GF-D8 (cell line): ENCODE data around the gene ARHGEF10L.

Experiments used
- DNase-seq: peaks from one replicate; lab custom pipeline; 2025; lab: John Stamatoyannopoulos, UW

The ARHGEF10L gene

DNA sequence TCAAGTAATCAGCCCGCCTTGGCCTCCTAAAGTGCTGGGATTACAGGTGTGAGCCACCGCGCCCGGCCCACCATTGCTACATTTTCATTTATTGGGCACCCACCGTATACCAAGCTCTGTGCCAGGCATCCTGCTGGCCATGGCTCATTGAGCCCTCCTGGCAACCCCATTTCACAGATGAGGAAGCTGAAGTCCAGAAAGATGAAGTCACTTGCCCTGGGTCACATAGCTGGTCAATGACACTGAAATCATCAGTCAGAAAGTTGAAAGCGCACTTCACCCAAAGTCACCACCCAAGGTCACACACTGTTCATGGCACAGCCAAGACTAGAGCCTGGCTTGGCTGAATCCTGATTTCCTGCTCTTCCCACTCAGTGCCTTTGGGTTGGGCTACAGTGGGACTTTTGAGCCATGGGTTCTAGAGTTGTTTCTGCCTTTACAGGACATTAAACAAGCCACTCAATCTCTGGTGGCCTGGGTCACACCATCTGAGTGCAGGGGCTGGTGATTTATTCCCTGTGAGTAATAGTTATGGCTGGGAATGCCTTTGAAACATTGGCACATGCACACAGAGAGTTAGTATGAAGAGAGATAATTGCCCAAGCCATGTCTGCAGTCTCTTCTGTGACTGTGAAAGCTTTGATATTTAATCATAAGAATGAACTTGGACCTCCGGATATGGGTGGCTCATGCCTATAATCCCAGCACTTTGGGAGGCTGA lies 16.0 kb upstream of the ARHGEF10L start:
- DNase-seq: no peak

DNA sequence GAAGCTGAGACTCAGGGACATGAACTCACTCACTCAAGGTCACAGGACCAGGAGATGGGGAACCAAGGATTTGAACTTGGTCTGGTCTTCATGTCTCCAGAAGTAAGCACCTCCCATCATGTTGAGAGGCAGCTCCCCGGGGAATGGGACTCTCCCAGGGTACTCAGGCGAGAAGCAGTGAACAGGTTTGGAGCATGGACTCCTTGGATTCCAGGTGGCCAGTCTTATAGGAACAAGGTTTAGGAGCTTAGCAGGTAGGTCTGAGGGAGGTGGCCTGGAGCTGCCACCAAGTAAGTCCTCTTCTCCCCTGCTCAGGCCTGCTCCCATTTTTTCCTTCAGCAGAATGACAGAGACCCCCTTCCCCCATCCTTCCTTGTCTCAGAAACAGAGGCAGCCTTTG lies 14.9 kb upstream of the ARHGEF10L start:
- DNase-seq: no peak

DNA sequence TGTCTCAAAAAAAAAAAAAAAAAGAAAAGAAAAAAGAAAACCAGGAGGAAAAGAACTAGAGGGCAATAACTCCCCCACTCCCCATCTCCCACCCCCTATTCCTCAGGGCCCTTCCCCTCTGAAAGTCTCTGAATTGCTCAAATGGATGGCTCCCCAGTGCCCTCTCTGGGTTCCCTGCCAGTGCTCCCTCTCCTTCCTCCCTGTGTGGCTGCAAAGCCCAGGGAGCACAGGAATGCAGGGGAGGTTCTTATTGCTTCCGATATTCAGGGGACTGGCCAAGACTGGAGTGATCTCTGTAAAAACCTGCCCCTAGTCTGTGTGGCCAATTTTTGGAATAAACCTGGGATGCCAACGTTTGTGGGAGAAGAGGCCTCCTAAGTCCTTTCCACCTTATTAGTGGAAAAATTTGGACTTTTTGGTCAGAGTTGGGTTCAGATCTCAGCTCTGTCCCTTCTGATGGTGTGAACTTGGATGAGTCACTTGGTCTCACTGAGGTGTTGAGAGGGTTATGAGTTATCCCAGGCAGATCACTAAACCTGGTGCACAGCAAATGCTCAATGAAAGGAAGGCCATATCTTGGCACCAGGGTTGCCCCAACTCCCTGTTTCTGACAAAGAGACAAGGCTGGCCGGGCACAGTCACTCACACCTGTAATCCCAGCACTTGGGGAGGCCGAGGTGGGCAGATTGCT lies 13.4 kb upstream of the ARHGEF10L start:
- no peak for DNase-seq

DNA sequence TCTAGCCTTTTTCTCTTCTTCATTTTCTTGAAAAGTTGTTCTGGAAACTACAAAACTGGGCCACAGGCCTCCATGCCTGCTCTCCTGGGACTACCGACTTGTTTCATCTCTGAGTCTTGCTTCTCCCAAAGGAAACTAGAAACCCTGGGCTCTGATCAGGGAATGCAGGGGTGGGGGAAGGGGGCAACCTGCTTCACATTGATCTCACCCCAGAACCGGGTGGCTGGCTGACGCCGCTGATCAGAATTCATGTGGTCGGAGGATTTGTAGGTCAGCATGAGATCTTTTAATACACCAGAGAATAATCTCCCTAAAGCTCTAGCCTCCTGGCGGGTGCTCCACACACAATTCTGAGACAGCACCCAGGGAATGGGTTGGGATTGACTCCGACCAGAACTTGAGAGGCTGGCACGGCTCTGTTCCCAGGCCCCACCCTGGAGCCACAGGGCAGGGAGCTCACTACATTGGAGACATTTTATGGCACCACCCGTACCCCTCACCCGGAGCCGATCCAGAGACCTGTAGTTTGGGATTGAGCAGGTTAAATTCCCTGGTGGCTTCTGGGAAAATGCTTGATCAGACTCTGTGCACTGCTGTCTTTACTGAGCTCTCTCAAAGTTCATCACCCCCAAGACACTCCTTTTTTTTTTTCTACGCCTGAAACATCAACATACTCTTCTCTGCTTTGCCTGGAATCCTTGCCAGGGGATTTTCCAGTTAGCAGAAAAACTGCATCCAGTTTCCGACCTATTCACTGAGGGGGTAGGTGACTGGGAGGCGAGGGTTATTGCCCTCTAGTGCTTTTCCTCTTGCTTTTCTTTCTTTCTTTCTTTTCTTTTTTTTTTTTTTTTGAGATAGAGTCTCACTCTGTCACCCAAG lies 12.2 kb upstream of the ARHGEF10L start:
- no peak for DNase-seq

DNA sequence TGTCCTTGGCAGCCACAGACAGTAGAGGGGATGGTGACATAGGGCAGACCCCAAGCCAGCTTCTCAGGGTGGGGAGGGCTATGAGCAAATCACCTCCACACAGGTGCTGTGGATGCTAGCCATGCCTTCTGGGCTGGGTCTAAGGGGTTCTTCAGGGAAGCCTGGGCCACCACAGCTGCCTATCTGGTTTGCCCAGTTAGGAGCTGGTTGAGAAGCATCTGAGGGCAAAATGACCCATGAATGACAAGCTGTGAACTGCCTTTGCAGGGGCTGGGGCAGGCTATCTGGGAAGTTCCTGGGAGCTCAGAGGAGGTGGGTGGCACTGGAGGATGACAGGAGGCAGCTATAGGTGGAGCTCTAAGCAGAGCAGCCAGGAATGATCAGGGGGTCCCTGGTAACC lies 10.1 kb upstream of the ARHGEF10L start:
- no peak for DNase-seq

DNA sequence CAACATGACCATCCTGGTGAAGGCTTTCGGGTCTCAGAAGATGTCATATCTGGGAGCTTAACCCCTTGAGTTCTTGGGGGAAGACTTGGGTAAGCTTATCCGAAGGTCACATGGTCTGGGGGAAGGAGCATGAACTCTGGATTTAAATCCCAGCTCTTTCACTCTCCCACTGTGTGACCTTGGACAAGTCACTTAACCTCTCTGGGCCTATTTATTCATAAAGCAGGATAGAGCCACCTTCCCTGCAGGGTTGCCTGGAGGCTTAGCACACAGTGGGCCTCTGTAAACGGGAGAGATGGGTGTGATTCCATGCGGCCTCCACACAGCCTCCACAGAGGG lies 8.2 kb upstream of the ARHGEF10L start:
- no peak for DNase-seq

DNA sequence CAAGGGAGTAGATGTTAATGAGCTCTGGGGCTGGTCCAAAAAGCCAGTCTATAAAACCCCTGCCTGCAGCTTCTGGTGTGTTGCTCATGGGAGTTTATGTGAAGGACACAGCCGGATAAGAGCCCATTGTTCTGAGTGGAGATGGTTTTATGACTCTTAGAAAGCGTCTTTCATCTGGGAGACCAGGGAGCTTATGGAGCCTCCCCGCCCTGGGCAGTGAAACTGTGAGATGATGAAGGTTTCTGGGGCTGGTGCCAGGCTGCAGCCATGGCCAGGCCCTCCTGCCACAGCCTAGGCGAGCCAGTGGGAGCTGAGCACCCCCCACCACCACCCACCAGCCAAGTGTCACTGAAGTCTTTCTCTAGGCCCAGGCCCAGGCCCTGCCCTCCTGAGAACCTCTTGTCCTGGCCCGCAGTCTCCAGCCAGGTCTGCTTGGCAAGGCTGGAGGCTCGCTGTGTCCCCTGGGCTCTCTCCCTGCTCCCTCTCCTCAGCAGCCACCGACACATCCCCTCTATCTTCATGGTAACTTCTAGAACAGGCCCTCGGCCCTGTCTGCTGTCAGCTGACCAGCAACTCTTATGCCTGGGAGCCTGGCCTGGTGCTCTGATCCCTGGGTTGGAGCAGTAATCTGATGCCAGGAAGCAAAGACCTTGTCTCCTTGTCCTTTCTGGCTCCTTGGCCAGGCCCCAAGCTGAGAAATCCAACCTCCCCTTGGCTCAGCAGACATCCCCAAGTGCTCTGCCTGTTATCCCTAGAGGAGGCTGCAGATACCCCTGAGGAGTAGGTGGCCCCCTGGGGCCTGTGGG lies 7.6 kb upstream of the ARHGEF10L start:
- no peak for DNase-seq

DNA sequence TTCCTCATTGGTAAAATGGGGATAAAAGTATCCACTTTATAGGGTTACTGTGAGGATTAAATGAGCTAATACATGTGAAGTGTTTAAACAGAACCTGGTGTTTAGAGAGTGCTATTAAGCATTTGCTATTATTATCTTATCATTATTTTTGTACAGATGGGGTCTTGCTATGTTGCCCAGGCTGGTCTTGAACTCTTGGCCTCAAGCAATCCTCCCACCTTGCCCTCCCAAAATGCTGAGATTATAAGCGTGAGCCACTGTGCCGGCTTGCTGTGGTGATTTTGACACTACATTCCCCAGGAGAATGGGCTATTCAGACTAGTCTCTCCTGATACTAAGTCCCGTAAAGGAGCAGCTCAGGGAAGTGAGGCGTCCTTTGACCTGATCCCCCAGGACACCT lies 6.3 kb upstream of the ARHGEF10L start:
- DNase-seq: no peak

DNA sequence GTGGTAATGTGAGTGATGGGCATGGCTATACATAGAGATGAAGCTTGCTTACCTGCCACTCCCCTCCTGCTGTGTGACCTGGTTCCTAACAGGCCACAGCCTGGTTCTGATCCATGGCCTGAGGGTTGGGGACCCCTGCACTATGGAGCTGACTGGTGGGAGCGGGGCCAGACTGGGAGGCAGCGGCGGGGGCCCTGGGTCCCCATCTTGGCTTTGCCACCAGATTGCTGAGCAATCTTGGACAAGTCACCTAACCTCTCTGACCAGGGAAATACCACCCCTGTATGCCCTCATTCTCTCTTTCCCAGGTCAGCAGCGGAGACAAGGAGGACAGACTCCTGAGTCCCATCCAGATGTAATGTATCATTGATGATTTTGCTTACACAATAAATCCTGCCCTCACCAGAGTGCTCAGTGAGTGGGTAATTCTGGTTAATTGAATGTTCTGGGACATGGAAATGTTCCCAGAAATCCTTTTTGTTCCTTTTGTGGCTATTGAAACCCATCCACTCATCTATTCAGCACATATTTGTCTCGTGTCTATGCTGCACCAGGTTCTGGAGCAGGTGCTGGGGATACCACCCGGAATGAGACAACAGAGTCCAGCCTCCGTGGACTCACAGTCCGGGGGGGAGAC lies 4.1 kb upstream of the ARHGEF10L start:
- no peak for DNase-seq

DNA sequence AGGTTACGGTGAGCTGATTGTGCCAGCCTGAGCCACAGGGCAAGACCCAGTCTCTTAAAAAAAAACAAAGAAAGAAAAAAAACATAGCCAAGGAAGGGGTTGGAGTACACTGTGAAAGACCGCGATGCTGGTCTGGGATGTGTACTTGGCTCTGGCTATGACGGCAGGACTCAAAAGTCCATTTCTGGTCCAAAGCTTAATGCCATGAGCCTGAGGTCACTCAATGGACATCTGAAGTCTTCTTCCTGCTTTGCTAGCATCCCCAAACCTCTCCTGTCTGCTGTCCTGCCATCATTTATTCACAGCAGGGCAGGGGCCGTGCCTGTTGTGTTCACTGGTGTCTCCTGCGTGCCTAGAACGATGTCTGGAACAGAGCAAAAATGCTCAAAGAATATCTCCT lies 1.5 kb upstream of the ARHGEF10L start:
- DNase-seq: no peak

DNA sequence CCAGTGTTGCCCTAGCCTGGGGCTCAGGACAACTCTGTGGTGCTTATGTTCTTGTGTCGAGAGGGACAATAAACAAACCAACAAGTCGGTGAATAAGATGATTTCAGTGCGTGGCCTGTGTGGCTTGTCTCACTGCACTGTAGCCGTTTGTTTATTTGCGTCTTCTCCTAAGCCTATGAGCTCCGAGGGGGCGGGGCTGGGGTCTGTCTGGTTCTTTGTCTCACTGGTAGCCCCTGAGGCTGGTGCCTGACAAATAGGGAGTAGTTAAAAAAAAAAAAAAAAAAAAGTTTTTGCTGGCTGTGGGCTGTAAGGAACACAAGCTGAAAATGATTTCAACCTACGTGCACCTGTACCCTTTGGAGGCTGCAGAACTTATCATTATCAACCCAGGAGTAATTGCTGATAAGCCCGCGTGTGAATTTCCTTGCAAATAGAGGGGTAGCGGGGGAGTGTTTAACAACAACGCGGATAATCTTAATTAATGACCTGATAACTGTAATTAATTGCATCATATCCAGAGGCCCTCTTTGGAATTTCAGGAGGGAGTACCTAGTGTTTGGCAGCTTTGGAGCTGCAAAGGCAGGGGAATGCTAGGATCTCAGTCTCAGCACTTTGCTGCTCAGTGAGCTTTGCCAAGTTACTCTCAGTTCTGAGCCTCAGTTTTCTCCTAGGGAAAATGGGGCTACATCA lies 925 bp upstream of the ARHGEF10L start:
- DNase-seq: no peak

DNA sequence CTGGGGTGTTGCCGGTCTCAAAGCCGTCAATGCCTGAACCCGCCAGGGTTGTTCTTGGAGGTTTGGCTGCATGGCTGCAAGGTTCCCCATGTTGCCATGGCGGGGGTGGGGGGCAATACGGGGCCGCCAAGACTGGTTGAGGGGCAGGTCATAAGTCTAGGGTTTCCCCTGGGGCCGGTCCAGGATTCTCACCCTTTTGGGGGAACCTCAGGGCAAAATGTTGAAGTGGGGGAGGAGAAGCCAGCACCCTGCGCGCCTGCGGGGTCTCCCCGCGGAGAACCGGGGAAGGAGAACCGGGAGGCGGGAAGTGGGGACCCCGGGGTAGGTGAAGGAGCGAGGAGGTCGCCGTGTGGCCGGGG lies 401 bp upstream of the ARHGEF10L start:
- no peak for DNase-seq

DNA sequence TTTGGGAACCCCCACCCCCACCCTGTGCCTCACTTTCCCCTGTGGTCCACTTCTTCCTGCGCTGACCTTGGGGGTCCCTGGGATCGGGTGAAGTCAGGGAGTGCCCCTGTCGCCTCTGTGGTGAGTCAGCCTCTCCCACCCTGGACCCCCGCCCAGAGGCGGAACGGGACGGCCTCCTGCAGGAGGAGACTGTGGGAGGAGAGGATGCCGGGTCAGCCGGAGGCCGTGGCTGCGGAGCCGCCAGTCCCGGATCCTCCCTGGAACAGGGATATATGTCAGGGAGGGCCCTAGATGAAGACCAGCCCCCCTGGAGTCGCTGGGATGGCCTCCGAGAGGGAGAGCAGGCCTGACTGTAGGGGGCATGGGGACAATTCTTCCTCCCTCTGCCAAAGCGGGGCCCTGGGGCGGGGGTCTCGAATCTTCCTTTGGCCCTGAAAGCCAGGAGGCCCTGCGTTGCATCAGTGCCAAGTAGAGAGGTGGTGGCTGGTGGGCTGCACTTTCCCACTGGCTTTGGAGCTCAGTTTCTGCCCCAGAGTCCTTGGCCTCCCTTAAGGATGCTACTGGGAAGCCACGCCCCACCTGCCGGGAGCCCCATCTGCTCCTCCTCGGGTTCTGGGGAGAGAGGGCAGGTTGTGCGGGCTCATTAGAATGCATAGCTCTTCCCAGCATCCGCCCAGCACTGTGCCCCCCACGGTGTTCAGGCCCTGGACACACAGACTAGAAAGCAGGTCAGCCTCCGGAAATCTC lies 930 bp downstream of the ARHGEF10L start:
- DNase-seq: no peak

DNA sequence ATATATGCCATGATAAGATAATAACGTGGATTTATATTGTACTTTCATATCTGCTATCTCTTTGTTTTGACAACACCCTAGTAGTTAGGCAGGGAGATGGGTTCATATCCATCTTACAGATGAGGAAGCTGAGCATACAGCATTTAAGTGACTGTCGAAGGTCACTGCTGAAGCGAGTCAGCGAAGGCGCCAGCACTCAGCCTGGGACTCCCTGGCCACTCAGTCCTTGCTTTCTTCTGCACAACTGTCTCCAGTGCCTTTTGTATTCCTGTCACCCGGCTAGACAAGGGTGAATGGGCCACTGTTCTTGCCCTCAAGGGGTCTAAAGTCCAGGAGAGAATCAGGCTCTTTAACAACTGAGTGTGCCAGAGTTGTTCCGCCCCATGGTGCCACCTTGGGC lies 3.1 kb downstream of the ARHGEF10L start:
- DNase-seq: no peak

DNA sequence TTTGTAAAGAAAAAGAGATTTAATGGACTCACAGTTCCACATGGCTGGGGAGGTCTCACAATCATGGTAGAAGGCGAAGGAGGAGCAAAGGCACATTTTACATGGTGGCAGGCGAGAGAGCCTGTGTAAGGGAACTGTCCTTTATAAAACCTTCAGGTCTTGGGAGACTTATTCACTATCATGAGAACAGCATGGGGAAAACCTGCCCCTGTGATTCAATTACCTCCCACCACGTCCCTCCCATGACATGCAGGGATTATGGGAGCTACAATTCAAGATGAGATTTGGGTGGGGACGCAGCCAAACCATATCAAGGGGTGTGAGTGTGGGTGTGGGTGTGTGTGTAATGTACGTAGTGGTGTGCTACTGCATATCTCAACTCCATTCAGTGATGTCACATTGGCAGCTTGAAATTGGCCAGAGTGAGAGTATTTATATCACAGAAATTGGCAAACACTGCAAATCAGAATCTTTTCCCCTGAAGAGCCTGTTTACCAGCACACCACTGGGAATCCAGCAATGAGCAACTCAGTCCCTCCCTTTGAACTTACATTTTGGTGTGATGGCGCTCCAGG lies 5.4 kb downstream of the ARHGEF10L start:
- no peak for DNase-seq

DNA sequence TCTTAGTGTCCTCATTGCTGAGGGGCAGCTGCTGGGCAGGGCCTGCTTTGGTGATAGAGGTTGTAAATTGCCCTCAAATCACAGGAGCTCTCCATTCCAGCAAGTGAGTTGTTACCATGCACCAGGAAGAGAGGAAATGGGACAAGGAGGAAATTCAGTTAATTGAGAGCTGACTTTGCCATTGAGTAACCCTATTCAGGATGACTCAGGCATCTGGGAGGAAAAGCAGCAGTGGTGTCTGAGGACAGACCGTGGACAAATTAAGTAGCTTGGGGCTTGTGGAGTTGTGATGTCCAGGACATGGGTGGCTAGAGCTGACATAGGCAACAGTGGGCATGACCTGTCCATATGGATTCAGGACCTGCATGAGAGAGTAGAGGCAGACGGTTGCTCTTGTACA lies 5.9 kb downstream of the ARHGEF10L start:
- no peak for DNase-seq

DNA sequence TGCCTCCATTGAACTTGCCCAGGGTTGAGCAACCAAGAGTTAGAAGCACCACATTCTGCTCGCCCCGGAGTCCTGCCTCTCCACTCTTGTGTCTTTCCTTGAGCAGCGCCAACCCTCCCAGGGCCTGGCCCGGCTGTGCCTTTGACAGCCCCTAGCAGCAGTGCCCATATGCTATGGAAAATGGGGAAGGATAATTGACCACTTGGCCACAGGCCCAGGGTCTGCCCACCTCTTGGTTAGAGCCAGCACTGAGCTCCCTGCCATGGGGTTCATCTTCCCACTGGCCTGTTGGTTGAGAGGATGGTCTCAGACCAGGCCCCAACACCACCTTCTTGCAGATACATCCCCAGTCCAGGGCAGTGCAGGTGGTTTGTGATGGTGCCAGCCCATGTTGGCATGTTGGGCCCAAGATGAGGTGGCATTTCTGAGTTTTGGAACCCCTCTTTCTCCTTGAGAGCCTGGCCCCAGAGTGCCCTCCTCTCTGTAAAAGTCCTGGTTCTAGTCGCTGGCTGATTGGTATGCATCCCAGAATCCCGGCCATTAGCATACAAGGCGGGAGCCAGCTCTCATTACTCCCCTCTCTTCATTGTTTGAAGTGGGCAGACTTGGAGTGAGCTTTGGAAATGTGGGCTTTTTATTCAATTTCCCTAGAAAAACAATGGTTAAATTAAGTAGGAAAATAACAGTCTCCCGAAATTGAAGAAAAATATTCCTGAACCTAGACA lies 7.6 kb downstream of the ARHGEF10L start:
- no peak for DNase-seq

DNA sequence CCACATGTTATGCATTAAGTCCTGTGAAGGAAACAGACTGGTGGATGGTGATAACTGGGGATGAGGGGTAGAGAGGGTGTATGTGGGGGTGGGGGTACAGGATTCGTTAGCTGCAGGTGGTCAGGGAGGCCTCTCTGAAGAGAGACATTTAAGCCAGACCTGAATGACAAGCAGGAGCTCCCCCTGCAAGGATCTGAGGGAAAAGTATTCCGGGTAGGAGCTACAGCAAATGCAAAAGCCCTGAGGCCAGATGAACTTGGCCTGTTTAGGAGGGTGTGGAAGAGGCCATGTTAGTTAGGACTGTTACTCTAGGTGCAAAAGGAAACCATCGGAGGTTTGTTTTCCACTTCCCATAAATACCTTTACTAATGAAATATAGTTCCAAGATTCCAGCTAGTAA lies 9.9 kb downstream of the ARHGEF10L start:
- DNase-seq: no peak
